ENCODE measurements around the gene ODF2. TPM values are rescaled to one million over a fixed set of nuclear protein-coding genes. Genes with fewer than 3 reads are reported as not detected.
A peak's percentile ranks its signal among the peaks of the same experiment; 100 is the strongest.

Gene ODF2
- polyA plus RNA-seq (2012; ENCODE audit: insufficient read depth, insufficient read length, low read depth), result 20.6 TPM

- Histone ChIP-seq H3K9me3 (no peaks in the 10 kb centered on the region), H3K27me3 (no peaks in the 10 kb centered on the region), H3K4me3 (ENCODE audit: low read depth, low read length) (peak within 1 kb of the TSS; percentile 90), H3K36me3 (peaks cover 10% of the 10 kb centered on the region), H3K4me1 (peaks cover 5% of the 10 kb centered on the region)
- TF ChIP-seq CTCF (IDR thresholded peaks at IDR 0.05; ENCODE audit: low read depth, low read length), result no peak
- peak; percentile 100 for DNase-seq
These were observed at the start of gene ODF2 for GRCh38 chr9:128455849-128456612. TSS of gene ODF2 (plus strand) at chr9:128456006. CDS start at chr9:128456092, 86 bp downstream.

GRCh38 chr9:128406848-128407391 lies 48.9 kb upstream of the ODF2 start:
- Histone ChIP-seq H3K27me3 (no peaks in the 10 kb centered on the region), H3K36me3 (no peaks in the 10 kb centered on the region), H3K4me3 (ENCODE audit: low read depth, low read length) (no peak overlapping the region), H3K4me1 (no peaks in the 10 kb centered on the region), H3K9me3 (no peaks in the 10 kb centered on the region)
- TF ChIP-seq CTCF (IDR thresholded peaks at IDR 0.05; ENCODE audit: low read depth, low read length), result no peak
- DNase-seq, result no peak

- Histone ChIP-seq H3K36me3 (no peaks in the 10 kb centered on the region), H3K4me1 (no peaks in the 10 kb centered on the region), H3K9me3 (no peaks in the 10 kb centered on the region), H3K4me3 (ENCODE audit: low read depth, low read length) (no peak overlapping the region), H3K27me3 (no peaks in the 10 kb centered on the region)
- no peak for DNase-seq
- no peak for TF ChIP-seq CTCF (IDR thresholded peaks at IDR 0.05; ENCODE audit: low read depth, low read length)
These were observed 46.8 kb upstream of the ODF2 start for GRCh38 chr9:128408963-128409431.

- H3K4me1 ChIP-seq, result no peaks in the 10 kb centered on the region
- no peak for TF ChIP-seq CTCF (IDR thresholded peaks at IDR 0.05; ENCODE audit: low read depth, low read length)
- no peaks in the 10 kb centered on the region for H3K36me3 ChIP-seq
- H3K27me3 ChIP-seq, result no peaks in the 10 kb centered on the region
- H3K9me3 ChIP-seq, result no peaks in the 10 kb centered on the region
- H3K4me3 ChIP-seq (ENCODE audit: low read depth, low read length), result no peak overlapping the region
- no peak for DNase-seq
These were observed 46.4 kb upstream of the ODF2 start for GRCh38 chr9:128409450-128409849.

- Histone ChIP-seq H3K36me3 (no peaks in the 10 kb centered on the region), H3K4me1 (no peaks in the 10 kb centered on the region), H3K4me3 (ENCODE audit: low read depth, low read length) (no peak overlapping the region), H3K27me3 (no peaks in the 10 kb centered on the region), H3K9me3 (no peaks in the 10 kb centered on the region)
- peak; percentile 41 for TF ChIP-seq CTCF (IDR thresholded peaks at IDR 0.05; ENCODE audit: low read depth, low read length)
- DNase-seq, result peak; percentile 32
These were observed 45.8 kb upstream of the ODF2 start for GRCh38 chr9:128409978-128410377.
